ENCODE data around the gene CELF6. TPM values are rescaled to one million over a fixed set of nuclear protein-coding genes. Genes with fewer than 3 reads are reported as not detected.

The CELF6 gene
- total RNA-seq, 1 experiment from 2014 or later: not detected

DNA sequence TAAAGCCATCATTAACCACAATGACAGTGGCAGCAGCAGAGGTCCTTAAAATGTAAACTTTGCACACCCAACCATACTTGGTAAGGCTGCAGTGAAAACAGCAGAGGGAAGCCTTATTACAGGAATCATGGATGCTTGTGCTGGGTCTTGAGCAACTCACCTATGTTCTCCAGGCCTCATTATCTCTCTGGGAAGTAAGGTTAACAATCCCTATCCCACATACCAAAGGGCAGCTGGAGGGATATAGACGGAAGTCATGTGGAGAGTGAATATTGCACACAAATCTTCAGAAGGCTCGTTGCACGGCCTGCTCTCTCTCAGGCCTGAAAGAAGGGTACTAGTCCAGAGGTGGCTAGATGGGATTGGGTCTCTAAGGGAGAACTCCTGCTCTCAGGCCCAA, 25.8 kb upstream of the CELF6 start:
- no peak for TF ChIP-seq EZH2 (IDR thresholded peaks at IDR 0.05; ENCODE audit: borderline replicate concordance, low read depth, low read length, poor library complexity, severe bottlenecking)
- TF ChIP-seq, protein P1, sequence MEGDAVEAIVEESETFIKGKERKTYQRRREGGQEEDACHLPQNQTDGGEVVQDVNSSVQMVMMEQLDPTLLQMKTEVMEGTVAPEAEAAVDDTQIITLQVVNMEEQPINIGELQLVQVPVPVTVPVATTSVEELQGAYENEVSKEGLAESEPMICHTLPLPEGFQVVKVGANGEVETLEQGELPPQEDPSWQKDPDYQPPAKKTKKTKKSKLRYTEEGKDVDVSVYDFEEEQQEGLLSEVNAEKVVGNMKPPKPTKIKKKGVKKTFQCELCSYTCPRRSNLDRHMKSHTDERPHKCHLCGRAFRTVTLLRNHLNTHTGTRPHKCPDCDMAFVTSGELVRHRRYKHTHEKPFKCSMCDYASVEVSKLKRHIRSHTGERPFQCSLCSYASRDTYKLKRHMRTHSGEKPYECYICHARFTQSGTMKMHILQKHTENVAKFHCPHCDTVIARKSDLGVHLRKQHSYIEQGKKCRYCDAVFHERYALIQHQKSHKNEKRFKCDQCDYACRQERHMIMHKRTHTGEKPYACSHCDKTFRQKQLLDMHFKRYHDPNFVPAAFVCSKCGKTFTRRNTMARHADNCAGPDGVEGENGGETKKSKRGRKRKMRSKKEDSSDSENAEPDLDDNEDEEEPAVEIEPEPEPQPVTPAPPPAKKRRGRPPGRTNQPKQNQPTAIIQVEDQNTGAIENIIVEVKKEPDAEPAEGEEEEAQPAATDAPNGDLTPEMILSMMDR (conservative IDR thresholded peaks at IDR 0.05; ENCODE audit: low read depth, low read length): no peak
- no peak overlapping the region for H3K27ac ChIP-seq (ENCODE audit: low read depth, low read length, poor library complexity, severe bottlenecking)
- no peaks in the 10 kb centered on the region for H3K27me3 ChIP-seq (replicated peaks; ENCODE audit: insufficient read depth, low read depth, low read length, poor library complexity)
- ChIA-PET CTCF (no interaction called here), POLR2A (ENCODE audit: low non-redundant PET) (no interaction called here)
- DNase-seq (ENCODE audit: low spot score): no peak
- intact Hi-C loops (cut with micrococcal nuclease; ENCODE audit: unreplicated experiment): no loop called here
- peaks cover 2% of the 10 kb centered on the region for H3K36me3 ChIP-seq (ENCODE audit: insufficient read depth, low read length, poor library complexity, severe bottlenecking)
- no peaks in the 10 kb centered on the region for H3K9me3 ChIP-seq (ENCODE audit: low read depth, low read length, poor library complexity, severe bottlenecking)
- H3K4me3 ChIP-seq (ENCODE audit: low read depth, low read length, poor library complexity, severe bottlenecking): no peak overlapping the region
- H3K4me1 ChIP-seq (ENCODE audit: insufficient read depth, low read length, poor library complexity, severe bottlenecking): no peaks in the 10 kb centered on the region
- no TSS peak for BruUV-seq (replicated peaks)

DNA sequence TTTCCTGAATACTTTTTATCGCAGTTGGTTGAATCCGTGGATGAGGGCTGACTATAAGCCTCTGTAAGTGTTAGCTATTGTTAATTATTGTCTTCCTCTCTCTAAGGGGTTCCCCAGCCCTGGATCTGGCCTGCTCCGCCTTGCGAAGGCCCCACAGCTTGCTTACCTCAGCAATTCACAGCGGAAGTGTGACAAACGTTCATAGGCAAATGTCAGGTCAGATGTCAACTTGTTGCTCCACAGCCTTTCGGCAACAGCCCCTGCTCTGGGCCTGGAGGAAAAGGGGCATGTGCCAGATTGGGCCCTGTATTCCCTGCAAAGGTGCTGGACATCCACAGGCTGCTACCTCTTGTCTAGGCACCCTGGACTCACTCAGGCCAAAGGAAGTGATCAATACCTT, 25.3 kb upstream of the CELF6 start:
- Histone ChIP-seq H3K27ac (ENCODE audit: low read depth, low read length, poor library complexity, severe bottlenecking) (no peak overlapping the region), H3K27me3 (replicated peaks; ENCODE audit: insufficient read depth, low read depth, low read length, poor library complexity) (no peaks in the 10 kb centered on the region), H3K4me1 (ENCODE audit: insufficient read depth, low read length, poor library complexity, severe bottlenecking) (no peaks in the 10 kb centered on the region), H3K9me3 (ENCODE audit: low read depth, low read length, poor library complexity, severe bottlenecking) (no peaks in the 10 kb centered on the region), H3K36me3 (ENCODE audit: insufficient read depth, low read length, poor library complexity, severe bottlenecking) (no peaks in the 10 kb centered on the region), H3K4me3 (ENCODE audit: low read depth, low read length, poor library complexity, severe bottlenecking) (no peak overlapping the region)
- POLR2A ChIA-PET (ENCODE audit: low non-redundant PET): no interaction called here
- DNase-seq (ENCODE audit: low spot score): no peak
- CTCF ChIA-PET: no interaction called here
- TF ChIP-seq EZH2 (IDR thresholded peaks at IDR 0.05; ENCODE audit: borderline replicate concordance, low read depth, low read length, poor library complexity, severe bottlenecking): no peak
- TF ChIP-seq, protein P1 (conservative IDR thresholded peaks at IDR 0.05; ENCODE audit: low read depth, low read length): no peak
- no TSS peak for BruUV-seq (replicated peaks)
- intact Hi-C loops (cut with micrococcal nuclease; ENCODE audit: unreplicated experiment): no loop called here

DNA sequence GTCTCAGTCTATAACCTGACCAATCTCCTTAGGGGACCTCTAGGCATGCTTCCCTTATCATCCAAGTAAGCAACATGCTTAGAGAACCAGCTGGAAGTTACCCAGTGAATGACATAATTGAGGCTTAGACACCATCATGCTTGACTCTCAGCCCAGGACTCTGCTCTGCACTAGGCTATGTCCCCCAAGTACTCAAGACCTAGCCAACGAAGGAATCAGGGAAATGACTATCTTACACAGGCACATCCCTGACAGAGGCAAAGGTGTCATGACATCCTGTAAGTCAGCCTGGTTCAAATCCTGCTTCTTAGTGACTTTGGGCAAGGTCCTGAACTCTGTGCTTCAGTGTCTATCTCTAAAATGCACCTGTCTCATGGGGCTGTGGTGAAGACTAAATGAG, 24.6 kb upstream of the CELF6 start:
- Histone ChIP-seq H3K4me3 (ENCODE audit: low read depth, low read length, poor library complexity, severe bottlenecking) (no peak overlapping the region), H3K36me3 (ENCODE audit: insufficient read depth, low read length, poor library complexity, severe bottlenecking) (no peaks in the 10 kb centered on the region), H3K27ac (ENCODE audit: low read depth, low read length, poor library complexity, severe bottlenecking) (no peak overlapping the region), H3K4me1 (ENCODE audit: insufficient read depth, low read length, poor library complexity, severe bottlenecking) (no peaks in the 10 kb centered on the region), H3K9me3 (ENCODE audit: low read depth, low read length, poor library complexity, severe bottlenecking) (no peaks in the 10 kb centered on the region), H3K27me3 (replicated peaks; ENCODE audit: insufficient read depth, low read depth, low read length, poor library complexity) (no peaks in the 10 kb centered on the region)
- ChIA-PET CTCF (no interaction called here), POLR2A (ENCODE audit: low non-redundant PET) (no interaction called here)
- no peak for TF ChIP-seq EZH2 (IDR thresholded peaks at IDR 0.05; ENCODE audit: borderline replicate concordance, low read depth, low read length, poor library complexity, severe bottlenecking)
- TF ChIP-seq, protein P1 (conservative IDR thresholded peaks at IDR 0.05; ENCODE audit: low read depth, low read length): no peak
- intact Hi-C loops (cut with micrococcal nuclease; ENCODE audit: unreplicated experiment): no loop called here
- no peak for DNase-seq (ENCODE audit: low spot score)
- BruUV-seq (replicated peaks): no TSS peak
